GM18526 (cell line): ENCODE measurements around the gene ZBTB38.

ENCODE experiments used
- POLR2A ChIP-seq: IDR thresholded peaks from 3 replicates; pipeline ENCODE4 v1.6.1; 2011; ENCODE audit not compliant: insufficient read length; ENCODE audit errors: extremely low read depth

ZBTB38 gene

GRCh38 chr3:141386126-141386488, 17.8 kb downstream of the ZBTB38 start:
- TF ChIP-seq POLR2A: no peak

- TF ChIP-seq POLR2A: peak; percentile 80
These were observed 18.4 kb downstream of the ZBTB38 start for GRCh38 chr3:141386611-141387111.

GRCh38 chr3:141387516-141387915, 19.2 kb downstream of the ZBTB38 start:
- no peak for TF ChIP-seq POLR2A

GRCh38 chr3:141388395-141388794, 20.1 kb downstream of the ZBTB38 start:
- no peak for TF ChIP-seq POLR2A

GRCh38 chr3:141388823-141389621, 20.7 kb downstream of the ZBTB38 start:
- no peak for TF ChIP-seq POLR2A

GRCh38 chr3:141389703-141390102, 21.4 kb downstream of the ZBTB38 start:
- TF ChIP-seq POLR2A: no peak

- TF ChIP-seq POLR2A: no peak
These were observed 22.4 kb downstream of the ZBTB38 start for GRCh38 chr3:141390747-141391146.

GRCh38 chr3:141391298-141391990, 23.1 kb downstream of the ZBTB38 start:
- no peak for TF ChIP-seq POLR2A

GRCh38 chr3:141391991-141392316, 23.6 kb downstream of the ZBTB38 start:
- no peak for TF ChIP-seq POLR2A

GRCh38 chr3:141392416-141392815, 24.1 kb downstream of the ZBTB38 start:
- TF ChIP-seq POLR2A: no peak

- TF ChIP-seq POLR2A: no peak
These were observed 24.8 kb downstream of the ZBTB38 start for GRCh38 chr3:141392897-141393734.

GRCh38 chr3:141393735-141394076, 25.4 kb downstream of the ZBTB38 start:
- TF ChIP-seq POLR2A: no peak

GRCh38 chr3:141394560-141394959, 26.3 kb downstream of the ZBTB38 start:
- TF ChIP-seq POLR2A: no peak

- TF ChIP-seq POLR2A: no peak
These were observed 26.8 kb downstream of the ZBTB38 start for GRCh38 chr3:141395005-141395589.

GRCh38 chr3:141397996-141398395, 29.7 kb downstream of the ZBTB38 start:
- no peak for TF ChIP-seq POLR2A
